HG03571 (cell line): ENCODE measurements around the gene ZNF497.
"Not testable (repeated sequence)": the region's sequence is repeated elsewhere in the genome, so short reads cannot be mapped to it uniquely, and the experiment has no call there.

ENCODE experiments used
- ATAC-seq: cut with Tn5 transposase; IDR thresholded peaks from one replicate; pipeline ENCODE4 v1.9.1; 2021; ENCODE audit not compliant: unreplicated experiment

ZNF497 gene

DNA sequence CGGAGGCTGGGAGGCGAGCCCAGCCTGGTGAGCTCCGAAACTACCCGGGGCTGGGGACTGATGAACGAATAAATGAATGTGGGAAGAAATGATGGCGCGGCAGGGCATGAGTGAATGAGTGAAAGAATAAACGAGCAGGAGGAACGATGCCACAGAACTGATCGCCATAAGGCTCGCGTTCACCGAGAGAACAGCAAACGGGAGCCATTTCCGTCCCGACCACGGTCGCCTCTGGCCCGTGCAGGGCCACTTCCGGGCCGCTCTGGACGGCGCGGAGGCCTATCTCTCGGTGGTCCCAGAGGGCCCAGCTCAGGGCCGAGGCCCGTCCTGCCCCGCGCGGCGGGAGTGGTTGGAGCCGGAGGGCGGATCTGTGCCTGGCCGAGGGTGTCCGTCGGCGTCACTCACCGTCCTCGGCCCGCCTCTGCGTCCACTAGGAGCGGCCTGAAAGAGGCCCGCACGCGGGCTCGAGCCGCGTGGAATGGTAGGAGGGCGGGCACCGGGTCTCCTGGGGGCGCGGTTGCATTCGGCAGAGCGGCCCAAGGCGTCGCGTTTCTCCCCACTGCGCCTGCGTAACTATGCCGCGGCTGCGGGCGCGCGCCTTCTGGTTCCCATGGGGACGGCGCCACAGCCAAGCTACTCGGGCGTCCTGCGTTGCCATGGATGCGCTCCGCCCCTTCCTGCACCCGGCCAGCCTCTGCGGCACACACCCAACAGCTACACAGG, at the start of gene ZNF497:
Gene ZNF497 (minus strand): TSS at position 480 of the 723 bp plus-strand sequence. CDS start 5,116 bp downstream, outside the sequence.
- ATAC-seq, result peak; percentile 80

DNA sequence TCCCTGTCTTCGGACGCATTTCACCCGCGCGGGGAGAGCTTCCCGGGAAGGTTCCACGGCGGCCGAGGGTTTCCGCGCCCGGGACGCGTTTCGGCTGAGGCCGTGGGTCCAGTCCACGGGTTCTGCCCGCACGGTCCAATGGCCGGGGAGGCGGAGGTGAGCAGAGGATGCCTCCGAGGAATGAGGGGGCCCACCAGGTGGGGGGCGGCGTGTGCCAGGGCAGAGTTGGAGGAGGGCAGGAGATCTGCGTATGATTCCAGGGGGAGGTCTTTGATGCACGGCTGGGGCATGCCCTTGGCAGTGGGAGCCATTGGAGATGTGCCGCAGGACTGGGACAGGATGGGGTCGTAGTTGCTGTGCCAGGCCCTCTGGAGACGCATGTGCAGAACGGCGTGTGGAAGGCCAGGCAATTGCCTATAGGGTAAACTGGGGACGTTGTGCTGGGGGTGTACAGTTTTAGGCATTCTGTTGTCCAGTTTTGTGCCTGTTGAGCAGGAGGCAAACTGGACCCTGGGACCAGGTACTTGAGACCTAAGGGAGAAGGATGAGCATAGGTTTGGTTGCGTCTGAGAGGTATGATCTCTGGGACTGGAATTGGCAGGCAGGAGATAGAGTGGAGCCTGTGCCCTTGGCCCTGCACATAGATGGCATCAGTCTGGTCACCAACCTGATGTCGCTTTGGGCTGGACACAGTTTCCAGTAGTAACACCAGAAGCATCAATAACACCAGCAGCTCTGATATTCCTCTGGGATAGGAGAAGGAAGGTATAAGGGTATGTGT, 46.6 kb upstream of the ZNF497 start:
- ATAC-seq, result peak; percentile 15

- peak; percentile 84 for ATAC-seq
Observed at GRCh38 chr19:58408152-58409009, 45.8 kb upstream of the ZNF497 start, which contains the start of gene ZNF584. Gene ZNF584, plus strand, starts transcription at chr19:58408649. Its CDS starts 499 bp downstream, at chr19:58409148.

- ATAC-seq, result no peak
Observed at GRCh38 chr19:58407658-58408151, 45.2 kb upstream of the ZNF497 start.

- ATAC-seq, result no peak
Observed at GRCh38 chr19:58406818-58407657, 44.5 kb upstream of the ZNF497 start.

GRCh38 chr19:58403920-58404478, 41.4 kb upstream of the ZNF497 start:
- ATAC-seq, result not testable (repeated sequence)

DNA sequence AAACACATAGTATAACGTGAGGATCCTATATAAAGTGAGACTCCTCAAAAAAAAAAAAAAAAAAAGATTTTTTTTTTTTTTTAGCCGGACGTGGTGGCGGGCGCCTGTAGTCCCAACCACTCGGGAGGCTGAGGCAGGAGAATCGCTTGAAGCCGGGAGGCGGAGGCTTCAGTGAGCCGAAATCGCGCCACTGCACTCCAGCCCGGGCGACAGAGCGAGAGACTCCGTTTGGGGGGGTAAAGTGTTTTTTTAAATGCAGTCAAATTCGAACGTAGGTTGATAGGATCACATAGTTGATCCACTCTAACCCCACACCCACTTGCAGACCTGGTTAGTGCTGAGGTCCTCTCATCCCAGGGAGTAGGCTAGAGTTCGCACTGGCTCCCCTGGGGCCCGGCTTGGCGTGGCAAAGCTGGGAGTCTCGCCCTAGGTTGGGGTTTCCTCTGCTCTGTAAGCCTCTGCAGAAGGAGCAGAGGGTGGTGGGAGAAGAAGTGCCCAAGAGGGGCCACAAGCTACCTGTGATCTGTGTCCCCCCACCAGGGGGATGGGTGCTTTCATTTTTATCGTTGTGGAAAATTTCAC, 39.4 kb upstream of the ZNF497 start:
- no peak for ATAC-seq

DNA sequence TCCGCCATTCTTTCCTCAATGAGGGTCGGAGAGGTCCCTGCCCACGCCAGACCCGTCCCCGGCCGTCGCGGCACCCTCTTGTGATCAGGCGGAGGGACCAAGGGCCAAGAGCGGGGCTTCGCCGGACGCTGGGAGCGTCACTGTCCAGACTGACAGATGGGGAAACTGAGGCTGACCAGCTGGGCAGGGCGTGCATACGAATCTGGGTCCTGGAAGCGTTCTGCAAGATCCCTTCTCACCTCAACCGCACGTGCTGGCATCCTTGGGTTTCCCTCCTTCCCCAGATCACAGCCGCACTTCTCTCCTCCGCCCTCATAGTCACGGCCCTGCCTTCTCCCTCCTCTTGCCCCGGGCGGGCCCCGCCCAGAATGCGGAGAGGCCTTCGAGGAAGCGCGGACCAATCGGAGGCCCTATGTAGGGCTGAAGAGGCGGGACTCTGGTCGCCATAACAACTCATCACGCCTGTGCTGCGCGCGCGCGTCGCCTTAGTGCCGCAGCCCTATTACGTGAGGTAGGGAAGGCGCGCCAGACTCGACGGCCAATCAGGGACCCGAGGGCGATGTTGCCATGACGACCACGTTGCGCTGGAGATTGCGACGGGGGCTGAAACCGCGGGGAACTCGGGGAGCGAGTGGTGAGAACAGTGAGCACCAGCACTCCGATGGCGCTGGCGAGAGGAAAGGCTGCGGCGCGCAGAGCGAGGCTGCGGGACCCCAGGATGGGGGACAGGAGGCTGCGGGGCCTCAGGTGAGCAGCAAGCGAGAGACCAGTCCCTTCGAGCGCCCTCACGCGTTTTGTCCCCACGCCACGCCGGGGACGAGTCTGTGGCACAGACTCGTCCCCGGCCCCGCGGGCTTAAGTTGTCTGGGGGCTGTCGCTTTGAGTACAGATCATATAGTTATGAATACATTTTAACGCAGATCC, 38.6 kb upstream of the ZNF497 start:
- peak; percentile 95 for ATAC-seq

- no peak for ATAC-seq
Observed at GRCh38 chr19:58400316-58400915, 37.9 kb upstream of the ZNF497 start.

DNA sequence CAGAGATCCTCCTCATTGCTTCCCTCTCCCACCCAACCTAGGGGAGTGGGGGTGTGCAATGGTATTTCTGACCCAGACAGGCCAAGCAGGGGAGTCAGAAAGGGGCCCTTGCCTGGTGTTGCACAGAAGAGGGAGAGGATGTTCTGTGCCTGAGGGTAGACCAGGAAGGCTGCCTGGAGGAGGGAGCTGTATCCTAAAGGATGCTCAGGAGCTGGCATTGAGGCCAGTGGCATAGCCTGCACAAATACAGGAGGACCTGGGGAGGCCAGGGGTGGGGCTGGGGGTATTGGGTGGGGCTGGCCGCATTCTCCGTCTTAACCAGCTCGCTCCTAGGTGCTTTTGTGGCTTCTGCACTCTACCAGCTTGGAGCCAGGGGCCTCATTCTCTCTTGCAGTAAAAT, 37.4 kb upstream of the ZNF497 start:
- no peak for ATAC-seq

- ATAC-seq, result no peak
Observed at GRCh38 chr19:58398545-58398944, 36.0 kb upstream of the ZNF497 start.

GRCh38 chr19:58398087-58398486, 35.5 kb upstream of the ZNF497 start:
- no peak for ATAC-seq

- ATAC-seq, result no peak
Observed at GRCh38 chr19:58397533-58398037, 35.0 kb upstream of the ZNF497 start.

GRCh38 chr19:58396691-58397532, 34.4 kb upstream of the ZNF497 start:
- ATAC-seq, result no peak

GRCh38 chr19:58395979-58396627, 33.6 kb upstream of the ZNF497 start:
- ATAC-seq, result no peak

DNA sequence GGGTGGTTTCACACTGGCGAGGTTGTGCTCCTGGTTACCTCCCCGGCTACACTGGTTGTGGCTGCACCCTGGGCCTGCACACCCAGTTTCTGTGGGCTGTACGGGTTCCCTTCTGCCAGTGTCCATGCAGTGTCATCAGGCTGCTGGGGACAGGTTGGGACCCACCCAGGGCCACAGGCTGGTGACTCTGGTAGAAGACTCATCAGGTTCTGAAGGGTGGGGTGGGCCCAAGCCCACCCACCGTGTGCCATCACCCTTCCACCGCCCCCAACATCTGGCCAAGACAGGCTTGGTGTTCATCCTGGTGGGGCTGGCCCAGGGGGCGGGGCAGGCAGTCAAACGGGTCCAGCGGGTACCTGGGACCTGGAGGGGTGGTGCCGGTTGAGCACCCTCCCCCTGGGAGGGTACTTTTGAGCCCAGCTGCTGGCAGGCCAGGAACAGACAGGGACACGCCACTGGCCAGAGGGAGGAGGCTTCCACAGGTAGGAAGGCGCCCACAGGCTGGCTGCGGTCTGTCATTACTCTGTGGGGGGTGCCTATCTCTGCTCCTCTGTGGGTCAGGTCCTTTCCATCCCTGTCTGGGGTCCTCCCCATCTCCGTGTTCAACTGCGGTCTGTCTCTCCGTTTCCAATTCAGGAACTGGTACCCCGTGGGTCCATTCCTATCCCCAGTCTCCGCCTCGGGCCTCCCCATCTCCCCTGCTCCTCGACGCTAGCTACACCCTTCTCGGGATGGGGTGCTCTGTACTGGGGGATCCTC, 32.8 kb upstream of the ZNF497 start, which contains the start of gene RNF225:
Gene RNF225 (plus strand): TSS at position 437 of the 759 bp plus-strand sequence. CDS start 434 bp downstream, outside the sequence.
- ATAC-seq, result no peak
